Vagina (tissue), 2 donors: ENCODE results near the gene GLYATL2.

ENCODE experiments used
- CTCF ChIP-seq, 3 experiments: fragments of 450-650 bp in 2 of 3; fragments of 200-600 bp in 1 of 3; sonication (generic) in 1 of 3; IDR thresholded peaks; one replicate each; pipeline ENCODE4 v1.5.1; 2017 to 2019; ENCODE audit warnings: antibody characterized with exemption in 3 of 3, mild to moderate bottlenecking in 2 of 3, moderate library complexity in 2 of 3
- POLR2AphosphoS5 ChIP-seq, 2 donors: sonication (generic); formaldehyde crosslinking; IDR thresholded peaks; one replicate each; pipeline ENCODE4 v1.9.0; 2017; ENCODE audit warnings: antibody characterized with exemption in 2 of 2, mild to moderate bottlenecking in 2 of 2, low read depth in 1 of 2; ENCODE audit not compliant: insufficient read depth in 1 of 2

- TF ChIP-seq CTCF (IDR thresholded peaks at IDR 0.05) (no peak), POLR2AphosphoS5 (IDR thresholded peaks at IDR 0.05; ENCODE audit: insufficient read depth in 1 of 2, low read depth in 1 of 2) (no peak)
These were observed 19.8 kb upstream of the GLYATL2 start for GRCh38 chr11:58864335-58864734.
